Omental fat pad (tissue), 4 donors: ENCODE data around the gene TRIM65. TPM values are rescaled to one million over a fixed set of nuclear protein-coding genes. Genes with fewer than 3 reads are reported as not detected.

ENCODE experiments used
- ATAC-seq: fragments of 150-250 bp; one replicate; pipeline ENCODE4 v1.9.1; 2016; ENCODE audit warnings: mild to moderate bottlenecking, moderate library complexity; ENCODE audit not compliant: low FRiP score
- DNase-seq: peaks from one replicate; pipeline ENCODE4 v3.0.0-alpha.2; 2019; ENCODE audit warnings: low spot score
- CTCF ChIP-seq, 3 donors: fragments of 450-650 bp; IDR thresholded peaks; one replicate each; pipeline ENCODE4 v1.5.1; 2016 to 2017; ENCODE audit warnings: antibody characterized with exemption in 3 of 3, mild to moderate bottlenecking in 3 of 3, moderate library complexity in 2 of 3
- total RNA-seq, 4 donors: library from RNA; depleted of rRNA; stranded (reverse); fragments of >200 nt; gene quantifications; one replicate each; pipeline ENCODE4 v1.1.0, GENCODE V29; 2016

Gene TRIM65
- total RNA-seq, 4 donors from 2014 or later: 10.0 to 37.4 (median 16.2) TPM

DNA sequence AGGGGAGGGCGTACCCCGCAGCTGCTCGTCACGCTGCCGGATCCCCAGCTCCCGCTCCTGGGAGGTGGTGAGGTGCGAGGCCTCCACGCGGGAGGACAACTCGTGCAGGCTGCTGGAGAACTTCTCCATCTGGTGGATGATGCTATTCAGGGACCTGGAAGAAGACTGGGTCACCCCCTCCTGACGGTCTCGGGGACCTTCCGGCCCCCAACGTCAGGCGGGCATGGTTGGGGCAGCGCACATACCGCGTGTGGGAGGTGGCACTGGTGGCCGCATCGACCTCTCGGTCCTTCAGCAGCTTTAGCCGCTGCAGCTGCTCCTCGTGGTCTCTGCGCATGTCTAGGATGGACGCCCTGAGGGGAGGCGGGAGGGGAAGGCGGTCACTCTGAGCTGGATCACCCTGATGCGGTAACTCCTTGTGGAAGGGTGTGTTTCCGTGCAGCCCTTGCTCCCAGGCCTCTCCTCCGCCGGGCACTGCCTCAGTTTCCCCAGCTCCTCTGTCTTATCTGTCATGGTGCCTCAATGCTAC, 21.2 kb upstream of the TRIM65 start:
- DNase-seq: no peak

GRCh38 chr17:75917141-75917916, 20.6 kb upstream of the TRIM65 start:
- ATAC-seq: no peak
- TF ChIP-seq CTCF (IDR thresholded peaks at IDR 0.05): no peak
- DNase-seq: no peak

More for the DNA sequence above, 21.2 kb upstream of the TRIM65 start:
- no peak for TF ChIP-seq CTCF (IDR thresholded peaks at IDR 0.05)
- ATAC-seq: no peak

GRCh38 chr17:75915268-75915667, 18.5 kb upstream of the TRIM65 start:
- DNase-seq: no peak
- ATAC-seq: no peak
- TF ChIP-seq CTCF (IDR thresholded peaks at IDR 0.05): no peak

DNA sequence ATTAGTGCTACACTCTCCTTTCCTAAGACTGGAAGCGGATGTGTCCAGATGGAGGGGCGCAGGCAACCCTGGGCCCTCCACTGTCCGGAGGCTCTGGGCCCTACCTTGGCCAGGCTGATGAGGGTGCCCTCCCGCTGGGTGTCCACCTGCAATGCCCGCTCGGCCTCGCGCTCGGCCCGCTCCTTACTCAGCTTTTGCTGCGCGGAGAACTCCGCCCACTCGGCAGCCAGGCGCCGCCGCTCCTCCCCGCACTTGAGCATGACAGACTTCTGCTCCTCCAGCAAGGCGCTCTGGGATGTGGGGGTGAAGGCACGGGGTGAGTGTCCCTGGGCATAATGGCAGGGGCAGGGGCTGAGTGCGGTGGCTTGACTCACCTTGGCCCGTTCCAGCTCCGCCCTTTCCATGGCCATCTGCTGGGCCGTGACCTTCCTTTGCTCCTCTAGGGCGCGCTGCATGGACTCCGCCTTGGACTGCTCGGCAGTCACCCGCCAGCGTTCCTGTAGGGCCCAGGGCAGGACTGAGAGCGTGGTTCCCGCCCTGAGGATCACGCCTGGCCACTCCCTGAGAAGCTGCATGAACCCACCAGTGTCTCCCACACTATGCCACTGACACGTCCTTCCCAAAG, 18.0 kb upstream of the TRIM65 start:
- no peak for DNase-seq
- no peak for TF ChIP-seq CTCF (IDR thresholded peaks at IDR 0.05)
- no peak for ATAC-seq

DNA sequence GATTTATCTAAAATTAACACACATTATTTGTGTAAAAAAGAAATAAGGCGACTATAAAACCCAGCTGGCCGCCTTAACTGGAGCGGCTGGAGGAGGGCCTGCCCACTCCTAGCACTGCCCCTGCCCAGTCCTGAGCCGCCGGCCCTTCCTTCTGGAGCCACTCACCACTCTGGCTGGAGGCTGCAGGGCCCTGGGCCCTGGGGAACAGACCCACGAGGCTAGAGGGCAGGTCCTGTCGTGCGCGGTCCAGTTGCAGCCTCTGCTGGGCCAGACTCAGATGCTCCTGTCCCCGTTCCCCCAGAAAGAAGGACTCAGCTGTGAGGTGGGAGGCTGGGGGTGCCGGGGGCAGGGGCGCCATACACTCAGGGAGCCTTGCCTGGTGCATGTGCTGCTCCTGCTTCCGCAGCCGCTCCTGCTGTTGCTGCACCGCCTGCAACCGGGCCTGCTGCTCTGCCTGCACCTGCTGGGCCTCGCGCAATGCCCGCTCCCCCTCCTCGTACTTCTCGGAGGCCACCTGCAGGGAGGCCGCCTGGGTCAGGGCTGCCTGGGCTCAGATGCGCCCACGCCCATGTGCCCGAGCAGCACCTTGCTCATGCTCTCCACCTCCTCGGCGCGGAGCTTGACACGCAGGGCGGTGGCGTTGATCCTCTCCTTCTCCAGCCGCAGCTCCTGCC, 16.9 kb upstream of the TRIM65 start:
- no peak for TF ChIP-seq CTCF (IDR thresholded peaks at IDR 0.05)
- ATAC-seq (no peak), DNase-seq (no peak)

DNA sequence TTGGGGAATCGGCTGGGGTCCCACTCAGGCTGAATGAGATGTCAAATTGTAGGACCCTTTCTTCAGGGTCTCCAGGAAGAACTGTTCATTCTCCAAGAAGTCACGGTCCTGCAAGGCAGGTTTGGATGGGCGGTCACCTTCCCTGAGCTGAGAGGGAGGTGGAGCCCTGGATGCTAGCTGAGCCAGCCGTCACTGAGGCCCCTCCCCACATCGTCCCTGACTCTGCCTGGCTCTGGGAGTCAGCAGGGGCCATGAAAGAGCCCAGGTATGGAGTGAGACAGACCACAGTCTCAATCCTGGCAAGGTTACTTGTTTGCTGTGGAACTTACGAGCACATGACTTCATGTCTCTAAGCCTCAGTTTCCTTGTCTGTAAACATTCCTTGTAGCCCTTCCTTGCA, 13.9 kb upstream of the TRIM65 start:
- ATAC-seq: peak; percentile 49
- DNase-seq: no peak
- no peak for TF ChIP-seq CTCF (IDR thresholded peaks at IDR 0.05)
